Measurements from ENCODE around the gene B3GNT3. TPM values are rescaled to one million over a fixed set of nuclear protein-coding genes. Genes with fewer than 3 reads are reported as not detected.

B3GNT3 gene
- total and polyA plus RNA-seq, 2 of the 13 experiments (the other 11 are each of a cell fraction or from before 2014, with no cell fraction given) = 0.86 to 4.0 TPM

DNA sequence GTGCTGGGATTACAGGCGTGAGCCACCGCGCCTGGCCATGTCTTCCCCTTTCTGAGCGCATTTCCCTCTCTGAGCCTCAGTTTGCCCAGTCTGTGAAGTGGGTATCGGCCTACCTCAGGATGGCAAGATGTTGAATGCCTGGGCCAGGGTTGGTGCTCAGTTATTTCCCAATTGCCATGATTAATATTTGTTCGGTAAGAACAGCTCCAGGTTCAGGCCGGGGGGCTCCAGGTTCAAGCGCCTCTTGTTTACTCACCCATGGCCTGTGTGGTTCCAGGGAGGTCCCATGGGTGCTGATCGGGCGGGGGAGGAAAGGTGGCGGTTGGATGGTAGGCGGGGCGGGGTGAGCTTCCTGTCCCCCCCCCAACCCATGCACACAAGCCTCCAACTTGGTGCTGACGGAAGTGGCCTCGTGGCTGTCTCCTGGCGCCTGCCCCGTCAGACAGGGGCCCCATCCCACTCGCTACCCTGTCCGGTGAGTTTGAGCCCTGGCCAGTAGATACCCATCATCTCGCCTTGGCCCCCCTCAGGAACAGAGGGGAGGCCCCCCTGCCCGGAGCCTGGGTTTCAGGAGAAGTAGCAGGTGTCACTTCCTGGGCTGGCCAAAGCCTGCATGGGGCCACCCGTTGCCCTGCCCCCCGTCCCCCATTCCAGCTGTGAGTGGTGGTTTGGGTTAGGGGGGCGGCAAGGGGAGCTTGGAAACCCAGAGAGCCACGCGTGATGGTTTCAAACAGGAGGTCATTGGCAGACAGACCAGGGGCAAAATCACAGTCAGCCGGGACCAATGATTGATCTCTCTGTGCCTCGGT lies 43.6 kb upstream of the B3GNT3 start, which contains the start of gene FCHO1 (continued):
- TF ChIP-seq, protein P1, sequence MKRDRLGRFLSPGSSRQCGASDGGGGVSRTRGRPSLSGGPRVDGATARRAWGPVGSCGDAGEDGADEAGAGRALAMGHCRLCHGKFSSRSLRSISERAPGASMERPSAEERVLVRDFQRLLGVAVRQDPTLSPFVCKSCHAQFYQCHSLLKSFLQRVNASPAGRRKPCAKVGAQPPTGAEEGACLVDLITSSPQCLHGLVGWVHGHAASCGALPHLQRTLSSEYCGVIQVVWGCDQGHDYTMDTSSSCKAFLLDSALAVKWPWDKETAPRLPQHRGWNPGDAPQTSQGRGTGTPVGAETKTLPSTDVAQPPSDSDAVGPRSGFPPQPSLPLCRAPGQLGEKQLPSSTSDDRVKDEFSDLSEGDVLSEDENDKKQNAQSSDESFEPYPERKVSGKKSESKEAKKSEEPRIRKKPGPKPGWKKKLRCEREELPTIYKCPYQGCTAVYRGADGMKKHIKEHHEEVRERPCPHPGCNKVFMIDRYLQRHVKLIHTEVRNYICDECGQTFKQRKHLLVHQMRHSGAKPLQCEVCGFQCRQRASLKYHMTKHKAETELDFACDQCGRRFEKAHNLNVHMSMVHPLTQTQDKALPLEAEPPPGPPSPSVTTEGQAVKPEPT (CRISPR knock-in tag; IDR thresholded peaks at IDR 0.05; ENCODE audit: low read depth) = no peak
- TF ChIP-seq ZNF274 (CRISPR knock-in tag; IDR thresholded peaks at IDR 0.05) = peak; percentile 74; the same call in 1 of the 2 replicates
- no peak for TF ChIP-seq ZNF230 (CRISPR knock-in tag; IDR thresholded peaks at IDR 0.05)
- TF ChIP-seq NR1H2 (CRISPR knock-in tag; IDR thresholded peaks at IDR 0.05; ENCODE audit: borderline replicate concordance, low read depth) = no peak
- TF ChIP-seq ZNF124 (CRISPR knock-in tag; IDR thresholded peaks at IDR 0.05) = no peak
- TF ChIP-seq ASH2L (IDR thresholded peaks at IDR 0.05; ENCODE audit: insufficient read length, low read depth, low read length) = no peak
- TF ChIP-seq, protein P2, sequence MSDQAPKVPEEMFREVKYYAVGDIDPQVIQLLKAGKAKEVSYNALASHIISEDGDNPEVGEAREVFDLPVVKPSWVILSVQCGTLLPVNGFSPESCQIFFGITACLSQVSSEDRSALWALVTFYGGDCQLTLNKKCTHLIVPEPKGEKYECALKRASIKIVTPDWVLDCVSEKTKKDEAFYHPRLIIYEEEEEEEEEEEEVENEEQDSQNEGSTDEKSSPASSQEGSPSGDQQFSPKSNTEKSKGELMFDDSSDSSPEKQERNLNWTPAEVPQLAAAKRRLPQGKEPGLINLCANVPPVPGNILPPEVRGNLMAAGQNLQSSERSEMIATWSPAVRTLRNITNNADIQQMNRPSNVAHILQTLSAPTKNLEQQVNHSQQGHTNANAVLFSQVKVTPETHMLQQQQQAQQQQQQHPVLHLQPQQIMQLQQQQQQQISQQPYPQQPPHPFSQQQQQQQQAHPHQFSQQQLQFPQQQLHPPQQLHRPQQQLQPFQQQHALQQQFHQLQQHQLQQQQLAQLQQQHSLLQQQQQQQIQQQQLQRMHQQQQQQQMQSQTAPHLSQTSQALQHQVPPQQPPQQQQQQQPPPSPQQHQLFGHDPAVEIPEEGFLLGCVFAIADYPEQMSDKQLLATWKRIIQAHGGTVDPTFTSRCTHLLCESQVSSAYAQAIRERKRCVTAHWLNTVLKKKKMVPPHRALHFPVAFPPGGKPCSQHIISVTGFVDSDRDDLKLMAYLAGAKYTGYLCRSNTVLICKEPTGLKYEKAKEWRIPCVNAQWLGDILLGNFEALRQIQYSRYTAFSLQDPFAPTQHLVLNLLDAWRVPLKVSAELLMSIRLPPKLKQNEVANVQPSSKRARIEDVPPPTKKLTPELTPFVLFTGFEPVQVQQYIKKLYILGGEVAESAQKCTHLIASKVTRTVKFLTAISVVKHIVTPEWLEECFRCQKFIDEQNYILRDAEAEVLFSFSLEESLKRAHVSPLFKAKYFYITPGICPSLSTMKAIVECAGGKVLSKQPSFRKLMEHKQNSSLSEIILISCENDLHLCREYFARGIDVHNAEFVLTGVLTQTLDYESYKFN (CRISPR knock-in tag; conservative IDR thresholded peaks at IDR 0.05) = 0 out of 2 replicates have a peak, but pooled peaks have one; percentile 33
- TF ChIP-seq GPN1 (CRISPR knock-in tag; IDR thresholded peaks at IDR 0.05; ENCODE audit: borderline replicate concordance) = no peak
- no peak for TF ChIP-seq ZNF180 (CRISPR knock-in tag; IDR thresholded peaks at IDR 0.05; ENCODE audit: borderline replicate concordance, low read depth)
- no peak for TF ChIP-seq ZNF354B (CRISPR knock-in tag; IDR thresholded peaks at IDR 0.05)
- TF ChIP-seq ZNF672 (CRISPR knock-in tag; IDR thresholded peaks at IDR 0.05) = no peak
- 0 out of 2 replicates have a peak, but pooled peaks have one; percentile 0 for TF ChIP-seq PITX1 (CRISPR knock-in tag; IDR thresholded peaks at IDR 0.05)
- TF ChIP-seq, protein P3, sequence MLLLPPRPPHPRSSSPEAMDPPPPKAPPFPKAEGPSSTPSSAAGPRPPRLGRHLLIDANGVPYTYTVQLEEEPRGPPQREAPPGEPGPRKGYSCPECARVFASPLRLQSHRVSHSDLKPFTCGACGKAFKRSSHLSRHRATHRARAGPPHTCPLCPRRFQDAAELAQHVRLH (CRISPR knock-in tag; IDR thresholded peaks at IDR 0.05; ENCODE audit: borderline replicate concordance, low read depth) = no peak
- TF ChIP-seq, protein P4, sequence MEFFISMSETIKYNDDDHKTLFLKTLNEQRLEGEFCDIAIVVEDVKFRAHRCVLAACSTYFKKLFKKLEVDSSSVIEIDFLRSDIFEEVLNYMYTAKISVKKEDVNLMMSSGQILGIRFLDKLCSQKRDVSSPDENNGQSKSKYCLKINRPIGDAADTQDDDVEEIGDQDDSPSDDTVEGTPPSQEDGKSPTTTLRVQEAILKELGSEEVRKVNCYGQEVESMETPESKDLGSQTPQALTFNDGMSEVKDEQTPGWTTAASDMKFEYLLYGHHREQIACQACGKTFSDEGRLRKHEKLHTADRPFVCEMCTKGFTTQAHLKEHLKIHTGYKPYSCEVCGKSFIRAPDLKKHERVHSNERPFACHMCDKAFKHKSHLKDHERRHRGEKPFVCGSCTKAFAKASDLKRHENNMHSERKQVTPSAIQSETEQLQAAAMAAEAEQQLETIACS (CRISPR knock-in tag; IDR thresholded peaks at IDR 0.05) = no peak
- TF ChIP-seq HDAC6 (IDR thresholded peaks at IDR 0.05; ENCODE audit: low read depth, low read length) = no peak
- TF ChIP-seq NR2F1 (CRISPR knock-in tag; IDR thresholded peaks at IDR 0.05) = no peak
- no peak for TF ChIP-seq TMF1 (CRISPR knock-in tag; IDR thresholded peaks at IDR 0.05; ENCODE audit: low read depth)
- peak; percentile 55 for TF ChIP-seq POLR2G (IDR thresholded peaks at IDR 0.05; ENCODE audit: low read depth, low read length)
- no peak for TF ChIP-seq SATB2 (CRISPR knock-in tag; IDR thresholded peaks at IDR 0.05)
- 0 out of 2 replicates have a peak, but pooled peaks have one; percentile 56 for TF ChIP-seq ZNF136 (CRISPR knock-in tag; IDR thresholded peaks at IDR 0.05; ENCODE audit: low read depth)
- no peak for TF ChIP-seq TBL1XR1 (IDR thresholded peaks at IDR 0.05; ENCODE audit: borderline replicate concordance, low read length, partially characterized antibody)
- TF ChIP-seq ZNF260 (CRISPR knock-in tag; IDR thresholded peaks at IDR 0.05; ENCODE audit: borderline replicate concordance, low read depth) = no peak

All from HepG2 (cell line).